H1 (cell line): ENCODE data around the gene CTIF.

Experiments used
- BRCA1 ChIP-seq: IDR thresholded peaks from 2 replicates; pipeline ENCODE4 v1.6.1; 2012; ENCODE audit warnings: low read depth, low read length, improper control_type of control experiment
- CEBPB ChIP-seq: IDR thresholded peaks from 2 replicates; pipeline ENCODE4 v1.6.1; 2012; ENCODE audit warnings: low read depth, low read length
- CTCF ChIP-seq, 3 experiments: IDR thresholded peaks; 1 replicate in 2 of 3; 2 replicates in 1 of 3; pipeline versions ENCODE4 v1.5.1 to v1.6.1; 2011; ENCODE audit warnings: low read length in 3 of 3, mild to moderate bottlenecking in 3 of 3, inconsistent platforms in 2 of 3, low read depth in 1 of 3, moderate library complexity in 1 of 3; ENCODE audit not compliant: insufficient read depth in 1 of 3; ENCODE audit errors: control extremely low read depth in 1 of 3
- EGR1 ChIP-seq: IDR thresholded peaks from 2 replicates; pipeline ENCODE4 v1.6.1; 2011; ENCODE audit warnings: low read depth, low read length, borderline replicate concordance
- EZH2 ChIP-seq: fragments of 200-600 bp; sonication (generic); IDR thresholded peaks from 2 replicates; pipeline ENCODE4 v1.7.1; 2012; ENCODE audit warnings: low read depth, mild to moderate bottlenecking, moderate library complexity, low read length, inconsistent platforms; ENCODE audit not compliant: severe bottlenecking
- GTF2F1 ChIP-seq: IDR thresholded peaks from 2 replicates; pipeline ENCODE4 v1.6.1; 2012; ENCODE audit warnings: low read depth, low read length, improper control_type of control experiment, borderline replicate concordance
- HDAC6 ChIP-seq: IDR thresholded peaks from one replicate; pipeline ENCODE4 v1.7.1; 2012; ENCODE audit warnings: low read depth, mild to moderate bottlenecking, inconsistent platforms, low read length, moderate library complexity
- JUN ChIP-seq: IDR thresholded peaks from 2 replicates; pipeline ENCODE4 v1.6.1; 2011; ENCODE audit warnings: low read depth, mild to moderate bottlenecking, improper control_type of control experiment, low read length
- POLR2A ChIP-seq, 2 experiments: IDR thresholded peaks; 1 replicate in 1 of 2; 2 replicates in 1 of 2; pipeline ENCODE4 v1.6.1; 2011; ENCODE audit warnings: low read depth in 2 of 2, low read length in 2 of 2, mild to moderate bottlenecking in 2 of 2; ENCODE audit errors: control extremely low read depth in 1 of 2
- RFX5 ChIP-seq: IDR thresholded peaks from 2 replicates; pipeline ENCODE4 v1.6.1; 2011; ENCODE audit warnings: low read depth, low read length, improper control_type of control experiment, borderline replicate concordance
- SP2 ChIP-seq: IDR thresholded peaks from 2 replicates; pipeline ENCODE4 v1.6.1; 2012; ENCODE audit warnings: mild to moderate bottlenecking, low read length, inconsistent platforms
- TAF1 ChIP-seq: IDR thresholded peaks from 2 replicates; pipeline ENCODE4 v1.6.1; 2011; ENCODE audit warnings: mild to moderate bottlenecking, low read depth, low read length
- TF ChIP-seq, protein P1 (sequence below): IDR thresholded peaks from 2 replicates; pipeline ENCODE4 v1.6.1; 2011; ENCODE audit warnings: low read depth, mild to moderate bottlenecking, low read length; ENCODE audit not compliant: insufficient read depth

DNA sequence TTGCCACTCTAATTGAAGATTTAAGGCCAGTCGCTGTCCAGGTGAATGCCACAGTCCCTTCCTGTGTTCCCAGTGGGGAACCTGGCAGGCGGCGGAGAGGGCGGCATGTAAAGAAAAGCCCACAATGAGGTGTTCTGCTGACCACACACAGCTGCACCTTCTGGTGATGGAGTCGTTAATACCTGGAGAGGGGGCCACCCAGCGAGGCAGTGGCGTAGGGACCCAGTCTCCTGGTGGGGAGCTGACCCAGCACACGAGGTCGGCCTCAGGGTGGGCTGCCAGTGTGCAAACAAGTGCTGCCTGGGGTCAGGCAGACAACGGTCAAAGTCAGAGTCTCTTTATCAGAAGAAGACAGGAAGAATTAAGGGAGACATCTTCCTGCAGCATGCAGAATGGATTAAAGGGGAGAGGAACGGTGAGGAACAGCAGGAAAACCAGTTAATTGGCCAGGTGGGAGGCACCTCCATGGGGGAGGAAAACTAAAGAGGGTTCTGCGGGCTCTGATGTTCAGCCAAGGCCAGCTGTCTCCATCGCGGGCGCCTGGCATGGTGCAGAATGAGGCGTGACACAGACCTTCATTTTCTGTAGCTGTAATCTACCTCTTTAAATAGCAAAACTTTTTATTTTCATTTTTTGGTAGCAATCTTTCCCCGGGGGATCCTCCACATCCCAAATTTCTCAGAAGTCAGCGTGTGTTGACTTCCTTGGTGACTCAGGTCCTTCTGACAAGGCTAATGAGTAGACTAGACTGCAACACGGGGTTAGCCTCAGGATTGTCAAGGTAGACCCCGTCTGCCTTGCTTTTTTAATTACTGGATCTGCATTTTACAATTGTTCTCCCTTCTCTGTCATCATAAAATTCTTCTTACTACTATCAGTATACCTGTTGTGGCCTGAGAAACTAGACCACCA lies 333.7 kb downstream of the CTIF start:
- no peak for TF ChIP-seq TAF1
- no peak for TF ChIP-seq RFX5
- TF ChIP-seq CTCF (IDR thresholded peaks at IDR 0.05; ENCODE audit: control extremely low read depth in 1 of 3, insufficient read depth in 1 of 3, low read depth in 1 of 3, low read length in 3 of 3): no peak
- no peak for TF ChIP-seq JUN
- TF ChIP-seq, protein P1, sequence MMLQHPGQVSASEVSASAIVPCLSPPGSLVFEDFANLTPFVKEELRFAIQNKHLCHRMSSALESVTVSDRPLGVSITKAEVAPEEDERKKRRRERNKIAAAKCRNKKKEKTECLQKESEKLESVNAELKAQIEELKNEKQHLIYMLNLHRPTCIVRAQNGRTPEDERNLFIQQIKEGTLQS: no peak
- no peak for TF ChIP-seq SP2
- TF ChIP-seq CEBPB: no peak
- TF ChIP-seq BRCA1: no peak
- no peak for TF ChIP-seq EZH2
- no peak for TF ChIP-seq POLR2A (IDR thresholded peaks at IDR 0.05; ENCODE audit: control extremely low read depth in 1 of 2, low read depth in 2 of 2, low read length in 2 of 2)
- TF ChIP-seq GTF2F1: no peak
- TF ChIP-seq HDAC6: no peak
- TF ChIP-seq EGR1: no peak
